DMS53 (cell line): Measurements from ENCODE around the gene PSME1.
A peak's percentile ranks its signal among the peaks of the same experiment; 100 is the strongest.

Experiments
- DNase-seq: peaks from one replicate; lab custom pipeline; 2025; lab: John Stamatoyannopoulos, UW

The PSME1 gene

DNA sequence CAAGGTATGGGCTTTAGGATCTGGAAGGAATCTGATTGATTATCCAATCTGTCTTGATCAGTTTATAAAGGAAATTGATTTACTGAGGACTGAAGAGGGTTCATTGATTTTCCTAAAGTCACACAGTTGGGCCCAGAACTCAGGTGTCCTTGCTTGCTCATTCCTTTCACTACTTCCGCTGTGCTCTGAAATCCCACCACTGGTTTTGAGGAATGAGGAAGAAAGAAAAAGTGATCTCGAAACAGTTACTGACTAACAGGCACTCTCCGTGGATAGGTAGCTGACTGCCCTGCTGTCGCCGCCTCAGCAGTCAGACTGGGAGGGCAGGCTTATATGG, 5.6 kb upstream of the PSME1 start, which contains the start of gene FITM1:
TSS of gene FITM1 (plus strand) at position 280 of the 337 bp plus-strand sequence. CDS start 905 bp downstream, outside the sequence.
- no peak for DNase-seq

DNA sequence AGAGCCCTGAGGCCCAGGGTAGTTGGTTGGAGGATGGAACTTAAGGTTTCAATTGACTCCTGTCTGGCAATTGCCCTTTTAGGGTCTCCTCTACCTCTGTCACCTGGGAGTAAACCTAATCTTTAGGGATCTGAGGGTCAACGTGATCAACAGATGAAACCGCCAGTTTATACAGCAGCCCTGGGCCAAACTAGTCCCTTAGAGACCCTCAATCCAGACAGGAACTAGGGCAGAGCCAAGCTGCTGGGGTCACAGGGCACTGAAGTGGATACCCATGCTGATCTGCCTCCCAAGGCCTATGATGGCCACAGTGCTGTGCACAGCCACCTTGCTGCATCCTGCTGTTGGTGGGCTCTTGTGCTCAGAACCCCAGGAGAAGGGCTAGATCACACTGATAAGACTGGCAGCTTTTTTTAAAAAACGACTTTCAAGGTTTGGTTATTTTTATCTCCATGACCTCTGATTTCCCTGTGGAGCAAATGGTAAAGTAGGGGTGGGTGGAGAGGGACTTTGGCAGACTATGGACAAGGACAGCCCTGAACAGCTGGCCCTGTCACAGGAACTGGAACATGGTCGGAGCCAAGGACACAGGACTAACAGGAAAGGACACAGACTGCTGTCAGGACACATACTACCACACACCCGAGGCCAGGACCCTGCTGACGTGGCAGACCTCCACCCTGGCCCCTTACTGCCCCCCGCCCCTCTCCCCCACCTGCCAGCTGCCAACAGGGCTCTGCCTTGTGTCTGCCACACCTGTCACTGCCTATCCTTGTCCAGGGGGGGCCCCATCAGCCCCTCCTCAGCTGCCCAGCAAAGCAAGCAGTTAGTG, 5.1 kb upstream of the PSME1 start:
- DNase-seq, result no peak

DNA sequence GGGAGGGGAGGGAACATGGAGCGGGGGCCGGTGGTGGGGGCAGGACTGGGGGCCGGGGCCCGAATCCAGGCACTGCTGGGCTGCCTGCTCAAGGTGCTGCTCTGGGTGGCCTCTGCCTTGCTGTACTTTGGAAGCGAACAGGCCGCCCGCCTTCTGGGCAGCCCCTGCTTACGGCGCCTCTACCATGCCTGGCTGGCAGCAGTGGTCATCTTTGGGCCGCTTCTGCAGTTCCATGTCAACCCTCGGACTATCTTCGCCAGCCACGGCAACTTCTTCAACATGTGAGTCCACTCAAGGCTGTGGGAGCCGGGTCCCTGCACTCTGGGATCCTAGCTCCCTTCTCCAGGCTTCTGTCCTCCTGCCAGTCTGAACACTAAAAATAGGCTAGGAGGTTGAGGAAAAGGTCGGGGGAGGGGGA, 4.4 kb upstream of the PSME1 start:
- no peak for DNase-seq

DNA sequence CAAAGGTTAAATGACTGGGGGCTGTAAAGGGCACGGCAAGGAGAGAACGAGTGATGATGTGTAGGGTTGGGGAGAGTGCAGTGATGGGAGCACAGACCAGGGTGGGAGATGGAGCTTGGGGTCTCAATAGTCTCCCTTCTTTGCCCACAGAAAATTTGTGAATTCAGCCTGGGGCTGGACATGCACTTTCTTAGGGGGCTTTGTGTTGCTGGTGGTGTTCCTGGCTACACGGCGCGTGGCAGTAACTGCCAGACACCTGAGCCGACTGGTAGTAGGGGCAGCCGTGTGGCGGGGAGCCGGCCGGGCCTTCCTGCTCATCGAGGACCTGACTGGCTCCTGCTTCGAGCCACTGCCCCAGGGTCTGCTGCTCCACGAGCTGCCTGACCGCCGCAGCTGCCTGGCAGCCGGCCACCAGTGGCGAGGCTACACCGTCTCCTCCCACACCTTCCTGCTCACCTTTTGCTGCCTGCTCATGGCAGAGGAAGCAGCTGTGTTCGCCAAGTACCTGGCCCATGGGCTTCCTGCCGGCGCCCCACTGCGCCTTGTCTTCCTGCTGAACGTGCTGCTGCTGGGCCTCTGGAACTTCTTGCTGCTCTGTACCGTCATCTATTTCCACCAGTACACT, 3.8 kb upstream of the PSME1 start:
- peak; percentile 84 for DNase-seq

DNA sequence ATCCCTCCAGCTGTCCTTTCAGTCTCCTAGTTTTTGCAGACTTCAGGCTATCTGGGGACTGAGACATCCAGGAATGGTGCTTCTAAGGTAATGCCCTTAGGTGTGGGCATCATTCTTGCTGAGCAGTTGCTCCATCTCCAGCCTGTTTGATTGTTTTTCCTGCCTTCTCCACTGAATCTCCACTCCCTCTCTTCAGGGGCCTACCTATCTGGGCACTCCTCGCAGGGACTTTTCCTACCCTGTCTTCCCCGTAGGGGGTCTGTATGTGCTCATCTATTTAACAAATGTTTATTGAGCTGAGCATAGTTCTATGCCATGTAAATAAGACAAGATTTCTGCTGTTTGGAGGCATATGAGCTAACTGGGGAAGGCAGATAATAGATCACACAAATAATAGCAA, 3.0 kb upstream of the PSME1 start:
- DNase-seq, result no peak

DNA sequence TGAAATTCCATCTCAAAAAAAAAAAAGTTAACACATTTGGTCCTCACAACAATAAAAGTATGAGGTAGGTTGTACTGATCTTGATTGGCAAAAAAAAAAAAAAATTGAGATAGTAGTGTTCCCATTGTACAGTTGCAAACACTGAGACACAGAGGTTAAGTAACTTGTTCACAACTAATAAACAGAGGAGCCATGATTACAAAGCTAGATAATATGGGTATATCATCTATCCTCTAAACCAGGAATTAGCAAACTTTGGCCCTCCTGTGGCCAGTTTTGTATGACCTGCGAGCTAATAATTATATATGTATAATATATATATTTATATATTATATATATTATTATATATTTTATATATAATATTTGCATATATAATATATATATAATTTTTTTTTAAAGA, 2.3 kb upstream of the PSME1 start:
- no peak for DNase-seq

DNA sequence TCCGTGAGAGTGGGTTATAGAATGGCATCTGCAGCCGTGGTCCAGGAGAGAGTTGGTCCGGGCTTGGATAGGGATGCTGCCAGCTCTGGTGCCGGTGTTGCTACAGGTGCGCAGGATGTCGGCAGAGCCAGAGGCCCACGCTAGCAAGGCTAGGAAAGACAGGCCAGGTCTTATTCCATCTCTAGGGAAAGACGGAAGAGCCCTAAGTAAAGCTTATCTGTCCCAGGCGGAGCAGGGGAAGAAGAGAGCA, 485 bp upstream of the PSME1 start:
- DNase-seq, result no peak

DNA sequence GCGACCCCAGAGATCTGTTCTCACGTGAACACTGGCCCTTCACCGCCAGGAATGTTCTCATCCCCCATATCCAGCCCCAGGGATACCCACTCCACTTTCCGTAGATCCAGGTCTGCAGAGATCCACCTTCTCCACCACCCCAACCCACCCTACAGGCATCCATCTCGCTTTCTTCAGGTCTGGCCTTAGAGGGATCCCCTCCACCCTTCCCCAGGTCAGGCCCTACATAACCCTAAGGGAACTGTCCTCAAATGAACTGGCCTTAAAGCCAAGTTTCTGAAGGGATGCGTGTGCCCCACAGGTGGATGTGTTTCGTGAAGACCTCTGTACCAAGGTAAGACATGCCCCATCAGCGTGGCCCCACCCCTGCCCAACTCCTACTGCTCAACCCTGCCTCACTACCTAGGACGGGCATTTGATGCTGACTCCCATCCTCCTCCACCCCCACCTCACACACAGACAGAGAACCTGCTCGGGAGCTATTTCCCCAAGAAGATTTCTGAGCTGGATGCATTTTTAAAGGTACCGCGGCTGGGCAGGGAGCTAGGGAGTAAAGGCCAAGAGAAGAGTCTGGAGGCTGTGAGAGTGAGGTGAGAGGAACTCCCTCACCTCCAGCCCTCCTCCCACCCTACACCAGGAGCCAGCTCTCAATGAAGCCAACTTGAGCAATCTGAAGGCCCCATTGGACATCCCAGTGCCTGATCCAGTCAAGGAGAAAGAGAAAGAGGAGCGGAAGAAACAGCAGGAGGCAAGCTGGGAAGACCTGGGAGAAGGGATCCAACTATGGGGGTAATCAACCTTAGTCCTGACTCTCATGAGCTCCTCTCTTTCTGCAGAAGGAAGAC, 912 bp downstream of the PSME1 start:
- DNase-seq, result peak; percentile 19

DNA sequence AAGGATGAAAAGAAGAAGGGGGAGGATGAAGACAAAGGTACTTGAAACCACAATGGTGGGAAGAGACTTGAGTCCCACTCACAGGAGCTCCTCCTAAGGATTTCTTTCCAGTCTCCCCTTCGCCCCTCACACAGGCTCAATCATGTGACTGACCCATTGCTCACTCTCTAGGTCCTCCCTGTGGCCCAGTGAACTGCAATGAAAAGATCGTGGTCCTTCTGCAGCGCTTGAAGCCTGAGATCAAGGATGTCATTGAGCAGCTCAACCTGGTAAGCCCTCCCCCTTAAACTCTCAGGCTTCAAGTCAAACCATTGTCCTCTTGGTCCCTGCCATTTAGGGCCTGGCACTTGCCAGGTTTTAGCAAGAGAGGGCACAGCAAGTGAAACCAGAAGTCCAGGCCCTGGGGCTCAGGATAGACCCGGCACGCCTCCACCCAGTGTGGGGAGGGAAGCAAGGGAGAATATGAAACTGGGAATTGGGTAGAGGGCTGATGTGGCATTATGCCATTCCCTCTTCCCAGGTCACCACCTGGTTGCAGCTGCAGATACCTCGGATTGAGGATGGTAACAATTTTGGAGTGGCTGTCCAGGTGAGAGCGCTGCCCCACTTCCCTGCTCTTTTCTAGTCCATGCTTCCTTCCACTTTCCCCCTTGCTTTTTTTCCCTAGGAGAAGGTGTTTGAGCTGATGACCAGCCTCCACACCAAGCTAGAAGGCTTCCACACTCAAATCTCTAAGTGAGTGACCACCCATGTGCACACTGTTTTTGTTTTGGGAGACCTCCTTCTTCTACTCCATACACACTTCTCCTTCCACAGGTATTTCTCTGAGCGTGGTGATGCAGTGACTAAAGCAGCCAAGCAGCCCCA, 1.8 kb downstream of the PSME1 start:
- no peak for DNase-seq

DNA sequence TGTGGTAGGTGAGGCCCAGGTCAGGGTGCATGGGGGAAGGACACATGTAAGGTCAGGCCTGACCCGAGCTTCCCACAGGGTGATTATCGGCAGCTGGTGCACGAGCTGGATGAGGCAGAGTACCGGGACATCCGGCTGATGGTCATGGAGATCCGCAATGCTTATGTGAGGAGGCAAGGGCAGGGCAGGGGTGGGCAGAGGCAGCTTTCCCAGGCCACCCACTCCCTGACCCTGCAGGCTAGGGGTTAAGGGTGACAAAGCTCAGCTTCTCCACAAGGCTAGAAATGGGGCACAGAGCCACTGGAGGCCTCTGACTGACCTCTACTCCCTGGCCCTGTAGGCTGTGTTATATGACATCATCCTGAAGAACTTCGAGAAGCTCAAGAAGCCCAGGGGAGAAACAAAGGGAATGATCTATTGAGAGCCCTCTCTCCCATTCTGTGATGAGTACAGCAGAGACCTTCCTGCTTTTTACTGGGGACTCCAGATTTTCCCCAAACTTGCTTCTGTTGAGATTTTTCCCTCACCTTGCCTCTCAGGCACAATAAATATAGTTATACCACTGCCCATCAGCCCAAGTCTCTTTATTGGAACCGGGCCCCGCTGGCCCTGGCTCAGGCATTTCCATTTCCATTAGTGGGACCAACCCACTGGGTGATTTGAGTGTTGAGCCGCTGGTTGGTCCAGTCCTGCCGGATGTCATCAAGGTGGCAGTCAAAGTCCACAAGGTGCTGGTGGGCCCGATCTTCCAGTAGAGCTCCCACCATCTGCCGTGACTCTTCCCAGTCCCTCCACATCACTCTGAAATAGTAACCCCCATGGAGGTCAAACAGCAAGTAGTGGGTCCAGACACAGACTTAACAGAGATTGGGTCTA, 2.6 kb downstream of the PSME1 start:
- no peak for DNase-seq

DNA sequence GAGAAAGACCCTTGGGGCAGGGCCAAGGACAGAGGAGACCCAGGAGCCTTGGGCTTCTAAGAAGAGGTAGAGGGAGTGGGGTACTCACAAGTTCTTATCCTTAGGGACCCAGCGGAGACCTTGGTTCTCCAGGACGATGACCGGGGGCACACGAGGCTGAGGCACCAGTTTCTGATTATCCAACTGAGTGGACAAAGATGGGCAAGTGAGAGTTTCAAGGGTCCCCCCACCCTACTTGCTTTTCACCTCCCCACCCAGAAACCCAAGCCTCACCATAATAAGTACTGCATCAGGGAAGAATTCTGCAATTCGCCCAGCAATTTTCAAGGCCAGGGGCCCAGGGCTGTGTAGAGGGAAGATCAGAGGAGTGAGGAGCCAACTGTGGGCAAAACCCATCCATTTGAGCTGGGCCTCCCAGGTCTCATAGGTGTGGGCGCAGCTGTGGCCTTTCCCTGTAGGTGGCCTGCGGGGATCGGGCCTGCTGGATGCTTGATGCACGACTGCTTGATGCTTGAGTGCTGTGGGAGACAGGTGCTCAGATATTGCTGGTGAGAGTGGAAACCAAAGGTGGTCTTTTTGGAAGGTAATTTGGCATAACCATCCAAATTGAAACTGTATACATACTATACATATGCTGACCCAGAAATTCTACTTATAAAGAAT, 3.4 kb downstream of the PSME1 start:
- DNase-seq, result peak; percentile 37

DNA sequence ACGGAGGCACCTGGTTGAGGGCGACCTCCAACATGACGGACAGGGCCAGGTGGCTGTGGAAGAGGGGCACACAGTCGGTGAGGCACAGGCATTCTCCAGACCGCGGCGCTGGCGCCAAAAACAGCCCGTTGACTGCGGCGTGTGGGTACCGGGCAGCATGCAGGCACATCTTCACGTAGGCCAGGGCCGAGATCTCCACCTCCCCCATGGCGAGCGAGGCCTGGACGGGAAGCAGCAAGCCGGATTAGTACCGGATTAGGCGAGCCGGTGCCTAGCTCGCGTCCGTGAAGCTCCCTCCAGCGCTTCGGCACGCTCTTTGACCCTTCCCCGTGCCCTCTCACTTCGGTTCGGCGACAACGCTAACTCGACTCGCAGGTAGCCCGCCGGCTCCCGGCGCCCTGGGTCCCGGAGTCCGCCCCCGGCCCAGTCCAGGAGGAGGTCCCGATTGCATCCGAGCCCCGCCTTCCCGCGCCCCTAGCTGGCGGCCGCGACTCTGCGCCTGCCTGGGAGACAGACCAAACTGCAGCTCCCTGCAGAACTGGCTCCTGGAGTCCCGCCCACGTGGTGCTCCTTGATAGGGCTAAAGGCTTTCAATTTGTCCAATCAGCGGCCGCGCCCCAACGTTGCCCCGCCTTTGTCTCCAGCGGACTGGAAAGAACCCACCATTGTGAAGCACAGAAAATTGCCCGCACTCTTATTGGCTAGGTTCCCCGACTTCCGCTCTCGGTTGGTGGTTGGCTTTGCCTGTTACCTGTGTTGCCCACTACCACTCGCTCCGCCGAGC, 5.3 kb downstream of the PSME1 start, which contains the start of gene EMC9:
TSS of gene EMC9 (minus strand) at position 495 of the 784 bp plus-strand sequence. CDS start at position 208, 287 bp downstream.
- peak; percentile 99 for DNase-seq

DNA sequence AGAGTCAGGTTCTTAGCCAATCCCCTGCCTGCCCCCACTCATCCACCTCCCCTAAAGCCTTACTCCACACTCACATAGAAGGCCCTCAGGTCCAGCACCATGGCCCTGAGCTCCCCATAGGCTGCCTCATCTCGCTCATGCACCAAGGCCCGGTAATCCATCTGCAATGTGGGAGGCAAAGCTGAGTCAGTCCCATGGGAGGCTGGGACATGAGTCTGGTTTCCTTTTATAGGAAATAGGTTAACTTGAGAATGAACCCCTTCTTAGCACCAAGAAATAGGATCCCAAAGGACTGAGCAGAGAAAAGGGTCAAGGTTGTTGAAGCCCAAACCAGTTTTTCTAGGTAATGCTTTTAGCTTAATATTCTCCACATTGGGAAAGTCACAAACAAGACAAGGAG, 7.5 kb downstream of the PSME1 start:
- no peak for DNase-seq

DNA sequence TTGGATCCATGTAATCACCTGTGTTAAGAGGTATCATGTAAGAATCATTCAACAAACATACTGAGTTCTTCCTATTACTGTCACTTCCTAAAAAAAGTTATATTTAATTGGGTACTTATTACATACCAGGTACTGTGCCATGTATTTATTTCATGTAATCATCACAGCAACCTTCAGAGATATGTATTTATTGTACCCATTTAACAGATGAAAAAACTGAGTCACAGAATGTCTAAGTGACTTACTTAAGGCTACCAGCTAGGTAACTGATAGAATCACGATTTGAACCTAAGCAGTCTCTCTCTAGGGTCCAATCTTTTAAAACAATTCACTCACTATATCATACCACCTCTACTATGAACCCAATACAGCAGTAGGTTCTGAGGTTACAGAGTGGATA, 8.5 kb downstream of the PSME1 start:
- no peak for DNase-seq

DNA sequence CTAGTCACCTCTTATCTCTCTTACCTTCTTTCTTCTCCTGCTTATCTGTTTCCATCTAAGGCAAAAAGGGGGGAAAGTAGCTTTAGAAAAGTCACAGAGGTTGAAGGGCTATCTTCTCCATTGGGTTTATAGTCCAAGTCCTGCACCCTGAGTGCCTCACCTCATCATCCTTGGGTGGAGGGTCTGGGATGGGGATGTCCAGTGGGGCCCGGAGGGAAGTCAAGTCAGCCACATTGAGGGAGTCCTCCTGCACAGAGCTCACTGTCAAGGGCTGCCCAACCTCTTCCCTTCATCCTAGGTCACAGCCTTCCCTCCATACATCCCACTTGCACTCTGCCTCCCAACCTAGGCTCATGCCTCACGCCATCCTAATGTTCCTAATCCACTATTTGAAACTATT, 9.2 kb downstream of the PSME1 start:
- no peak for DNase-seq

DNA sequence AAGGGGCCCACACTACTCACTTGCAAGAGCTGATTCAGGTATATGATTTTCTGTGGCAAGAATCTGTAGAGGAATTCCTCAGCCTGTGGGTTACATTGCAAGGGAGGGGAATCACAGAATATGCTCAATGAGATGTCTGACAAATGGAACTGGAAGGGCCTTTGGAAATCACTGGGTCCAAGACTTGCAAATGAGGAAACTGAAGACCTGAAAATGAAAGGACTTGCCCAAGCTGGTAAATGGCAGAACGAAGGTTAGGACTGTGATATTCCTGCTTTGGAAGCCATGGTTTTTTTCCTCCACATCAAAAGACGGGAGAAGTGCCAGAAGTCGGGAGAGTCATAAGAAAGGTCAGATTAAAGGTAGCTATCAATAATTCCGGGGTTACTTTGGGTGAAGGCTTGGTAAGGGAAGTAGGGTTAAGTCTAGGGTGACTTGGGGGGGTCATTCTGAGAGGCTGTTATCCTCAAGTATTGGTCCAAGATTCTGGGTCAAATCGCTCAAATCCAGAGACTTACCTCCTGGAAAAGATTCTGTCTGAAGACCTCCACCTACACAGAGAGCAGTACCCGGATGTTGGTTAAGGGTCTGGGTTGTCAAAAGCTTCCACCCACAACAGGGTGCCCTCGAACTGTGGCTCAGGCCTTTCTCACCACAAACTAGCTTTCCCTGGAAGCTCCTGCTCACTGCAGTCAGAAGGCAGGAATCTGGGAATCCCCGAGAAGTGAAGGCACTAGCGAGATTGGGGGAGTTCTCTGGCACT, 9.9 kb downstream of the PSME1 start:
- no peak for DNase-seq

DNA sequence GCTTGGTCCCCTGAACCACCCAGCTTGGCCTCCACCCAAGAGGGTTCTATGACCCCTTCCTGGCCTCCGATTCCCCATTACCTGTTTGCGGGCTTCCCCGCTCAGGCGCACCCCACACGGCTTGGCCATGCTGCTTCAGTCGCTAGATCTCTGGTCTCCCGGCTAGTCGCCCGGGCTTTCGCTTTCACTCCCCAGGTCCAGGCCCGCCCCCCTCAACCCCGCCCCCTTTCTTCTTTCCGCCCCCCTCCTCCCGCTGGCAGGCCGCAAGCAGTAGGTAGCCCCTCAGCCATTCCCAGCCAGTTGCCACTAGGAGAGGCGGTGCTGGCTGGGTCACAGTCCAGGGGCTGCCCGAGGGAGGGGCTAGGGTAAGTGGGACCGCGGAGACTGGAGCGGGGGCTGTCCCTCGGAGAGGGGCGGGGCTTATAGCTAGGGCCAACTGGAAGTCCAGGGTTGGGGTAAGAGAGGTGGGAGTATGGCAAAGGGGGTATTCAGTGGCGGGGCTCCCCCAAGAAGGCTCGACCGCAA, 10.5 kb downstream of the PSME1 start, which contains the start of gene PSME2:
TSS of gene PSME2 (minus strand) at position 158 of the 525 bp plus-strand sequence. CDS start at position 129, 29 bp downstream.
- peak; percentile 96 for DNase-seq

DNA sequence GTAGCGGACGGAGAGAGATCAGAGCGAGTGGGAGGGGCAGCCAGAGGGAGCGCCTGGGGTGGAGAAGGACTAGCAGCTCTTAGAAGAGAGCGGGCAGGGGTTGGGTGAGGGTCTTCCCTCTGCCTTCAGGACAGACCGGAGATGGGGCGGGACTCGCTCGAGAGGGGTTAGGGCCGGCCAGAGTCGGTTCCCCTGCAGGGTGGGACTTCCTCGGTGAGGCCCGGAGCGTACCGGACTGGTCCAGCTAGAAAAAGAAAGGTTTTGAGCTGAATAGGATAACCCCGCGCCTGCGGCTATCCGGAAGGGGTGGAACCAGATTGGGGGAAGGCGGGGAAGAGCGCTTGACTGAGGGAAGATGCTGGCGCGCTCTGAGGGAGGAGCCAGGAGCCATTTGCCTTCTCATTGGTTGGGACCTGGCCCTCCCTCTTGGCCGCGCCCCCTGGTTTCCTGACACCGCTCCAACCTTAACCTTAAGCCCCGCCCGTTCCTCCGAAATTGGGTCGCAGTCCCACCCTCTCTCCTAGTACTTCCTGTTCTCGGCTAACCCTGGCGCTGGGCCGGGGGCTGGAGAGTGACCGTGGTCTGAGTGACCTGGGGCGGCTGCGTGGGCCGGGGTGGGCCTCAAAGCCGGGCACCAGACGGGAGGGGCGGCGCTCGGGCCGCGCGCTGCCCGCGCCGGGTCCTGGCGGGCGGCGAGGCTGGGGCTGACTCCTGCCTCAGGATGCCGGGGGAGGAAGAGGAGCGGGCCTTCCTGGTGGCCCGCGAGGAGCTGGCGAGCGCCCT, 11.2 kb downstream of the PSME1 start, which contains the start of gene RNF31:
TSS of gene RNF31 (plus strand) at position 521 of the 783 bp plus-strand sequence. CDS start at position 722, 201 bp downstream.
- peak; percentile 97 for DNase-seq
